GM21723 (cell line): ENCODE measurements around the gene BPNT1.
A peak's percentile ranks its signal among the peaks of the same experiment; 100 is the strongest.
"Not testable (repeated sequence)": the region's sequence is repeated elsewhere in the genome, so short reads cannot be mapped to it uniquely, and the experiment has no call there.

ENCODE experiments used
- ATAC-seq: cut with Tn5 transposase; IDR thresholded peaks from one replicate; pipeline ENCODE4 v1.9.1; 2021; ENCODE audit warnings: mild to moderate bottlenecking, moderate library complexity; ENCODE audit not compliant: unreplicated experiment

Gene BPNT1

GRCh38 chr1:220084460-220084859 is 5.1 kb downstream of the BPNT1 start:
- ATAC-seq: no peak

DNA sequence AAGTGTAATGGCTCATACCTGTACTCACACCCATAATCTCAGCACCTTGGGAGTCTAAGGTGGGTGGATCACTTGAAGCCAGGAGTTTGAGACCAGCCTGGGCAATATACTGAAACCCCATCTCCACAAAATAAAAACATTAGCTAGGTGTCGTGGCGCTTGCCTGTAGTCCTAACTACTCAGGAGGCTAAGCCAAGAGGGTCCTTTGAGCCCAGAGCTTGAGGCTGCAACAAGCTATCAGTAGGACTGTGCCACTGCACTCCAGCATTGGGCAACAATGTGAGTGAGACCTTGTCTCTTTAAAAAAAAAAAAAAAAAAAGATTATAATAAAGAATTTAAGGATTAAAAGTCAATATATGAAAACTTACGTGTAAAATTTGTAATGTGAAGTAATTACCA is 11.7 kb downstream of the BPNT1 start:
- no peak for ATAC-seq

GRCh38 chr1:220076861-220077762 is 12.5 kb downstream of the BPNT1 start:
- no peak for ATAC-seq

DNA sequence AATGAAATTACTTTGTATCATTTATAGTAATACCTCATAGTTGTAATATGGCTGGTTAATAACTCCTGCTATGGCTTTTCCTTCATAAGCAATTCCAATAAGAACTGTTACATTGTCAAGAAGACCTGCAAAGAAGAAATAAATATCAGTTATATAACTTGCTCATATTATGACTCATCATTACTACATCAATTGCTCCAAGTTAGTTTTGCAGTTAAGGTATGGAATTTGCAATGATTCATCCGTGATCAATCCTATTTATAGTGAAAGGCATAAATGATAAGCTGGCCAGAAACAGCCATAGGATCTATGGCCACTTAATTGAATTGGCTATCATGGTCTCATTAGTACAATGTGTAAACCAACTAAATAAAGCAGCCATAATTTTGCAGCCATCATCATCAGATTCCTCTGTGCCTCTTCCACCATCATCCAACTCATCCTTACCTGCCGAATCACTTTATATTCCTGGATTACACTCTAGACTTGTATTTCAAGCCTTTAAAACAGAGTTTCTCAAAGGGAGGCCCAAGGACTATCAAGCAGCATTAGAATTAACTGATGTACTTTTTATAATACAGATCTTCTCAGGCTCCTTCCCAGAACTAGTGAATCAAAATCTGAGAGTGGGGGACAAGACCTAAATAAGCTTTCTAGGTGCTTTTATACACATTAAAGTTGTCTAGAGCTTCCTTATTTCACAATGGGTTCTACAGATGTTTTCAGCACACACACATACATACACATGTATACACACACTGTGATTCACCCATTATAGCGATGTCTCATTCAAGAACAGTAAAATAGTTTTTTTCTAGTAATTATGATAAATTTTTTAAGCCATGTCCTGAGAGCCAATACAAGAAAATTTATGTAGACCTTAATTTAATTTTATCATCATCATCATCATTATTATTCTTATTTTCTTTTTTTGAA is 22.1 kb downstream of the BPNT1 start:
- no peak for ATAC-seq

DNA sequence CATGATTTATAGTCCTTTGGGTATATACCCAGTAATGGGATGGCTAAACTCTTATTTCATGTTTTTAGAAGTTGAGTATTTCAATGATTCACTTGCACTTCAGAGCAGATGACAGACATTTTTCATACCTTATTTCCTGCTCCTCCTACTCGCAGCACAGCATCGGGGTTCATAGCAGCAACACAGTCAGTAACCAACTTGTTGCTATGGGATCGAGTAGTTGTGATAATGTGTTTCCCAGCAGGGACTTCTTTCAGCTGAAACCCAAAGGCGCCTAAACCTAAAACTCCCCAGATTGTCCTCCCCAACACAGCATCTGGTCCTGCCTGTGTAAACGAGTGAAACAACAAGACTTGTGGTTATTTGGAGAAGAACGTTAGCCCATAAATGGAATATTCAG is 27.0 kb downstream of the BPNT1 start:
- ATAC-seq: no peak

DNA sequence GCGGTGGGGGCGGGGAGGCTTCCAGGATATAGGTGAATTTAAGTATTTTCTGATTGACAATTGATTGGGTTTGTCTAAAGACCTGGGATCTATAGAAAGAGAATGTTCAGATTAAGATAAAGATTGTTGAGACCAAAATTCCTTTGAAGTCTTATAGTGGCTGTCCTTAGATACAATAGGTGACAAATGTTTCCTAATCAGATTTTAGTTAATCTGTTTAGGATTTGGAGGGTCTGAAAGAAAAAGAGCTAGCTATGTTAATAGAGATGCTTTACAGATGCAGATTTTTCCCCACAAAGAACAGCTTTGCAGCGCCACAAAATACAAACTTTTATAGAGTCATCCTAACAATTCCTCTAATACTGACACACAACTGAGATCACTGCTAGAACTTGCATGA is 28.7 kb downstream of the BPNT1 start:
- ATAC-seq: no peak

DNA sequence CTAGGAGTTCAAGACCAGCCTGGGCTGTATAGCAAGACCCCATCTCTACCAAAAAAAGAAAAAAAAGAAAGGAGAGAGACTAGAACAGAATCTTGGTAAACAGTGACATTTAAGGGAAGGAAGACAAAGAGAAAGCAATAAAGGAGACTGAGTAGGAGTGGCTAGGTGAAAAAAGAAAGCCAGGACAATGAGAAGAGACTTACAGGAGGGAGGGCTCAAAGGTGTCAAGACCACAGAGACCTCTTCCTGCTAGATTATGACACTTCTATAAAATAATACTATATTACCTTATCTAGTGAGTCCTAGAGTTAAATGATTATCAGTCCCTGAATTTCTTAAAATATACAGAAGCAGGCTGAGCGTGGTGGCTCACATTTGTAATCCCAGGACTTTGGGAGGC is 33.2 kb downstream of the BPNT1 start:
- ATAC-seq: no peak

- ATAC-seq: peak; percentile 99
Observed at GRCh38 chr1:220046052-220046930, 43.3 kb downstream of the BPNT1 start, which contains the start of gene EPRS1. EPRS1 (minus strand) TSS chr1:220046505; CDS start chr1:220046388, 117 bp downstream.

GRCh38 chr1:220045356-220046051 is 44.1 kb downstream of the BPNT1 start:
- no peak for ATAC-seq

DNA sequence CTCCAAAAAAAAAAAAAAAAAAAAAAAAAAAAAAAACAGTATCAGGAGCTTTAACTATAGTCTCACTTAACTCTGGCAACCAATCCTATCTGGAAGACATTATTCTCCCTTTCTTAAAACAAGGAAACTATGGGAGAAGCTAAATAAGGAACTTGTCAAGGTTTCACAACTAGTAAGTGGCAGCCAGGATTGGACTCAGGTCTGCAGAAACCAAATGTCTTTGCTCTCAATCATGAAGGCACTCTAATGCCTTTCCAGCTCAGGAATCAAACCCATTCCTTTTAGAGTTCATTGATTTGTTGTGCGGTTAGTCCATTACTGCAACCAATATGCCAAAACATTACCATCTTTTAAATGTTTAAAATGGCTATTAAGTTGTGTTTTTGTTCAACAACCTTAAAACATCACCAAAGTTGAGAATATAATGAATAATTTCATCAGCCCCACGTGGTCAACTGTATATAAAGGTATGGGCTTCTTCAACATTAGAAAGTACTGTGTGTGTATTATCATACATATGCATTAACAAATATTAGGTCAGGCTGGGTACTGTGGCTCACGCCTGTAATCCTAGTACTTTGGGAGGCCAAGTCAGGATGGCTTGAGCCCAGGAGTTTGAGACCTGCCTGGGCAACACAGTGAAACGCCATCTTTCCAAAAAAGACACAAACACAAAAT is 44.8 kb downstream of the BPNT1 start:
- no peak for ATAC-seq

DNA sequence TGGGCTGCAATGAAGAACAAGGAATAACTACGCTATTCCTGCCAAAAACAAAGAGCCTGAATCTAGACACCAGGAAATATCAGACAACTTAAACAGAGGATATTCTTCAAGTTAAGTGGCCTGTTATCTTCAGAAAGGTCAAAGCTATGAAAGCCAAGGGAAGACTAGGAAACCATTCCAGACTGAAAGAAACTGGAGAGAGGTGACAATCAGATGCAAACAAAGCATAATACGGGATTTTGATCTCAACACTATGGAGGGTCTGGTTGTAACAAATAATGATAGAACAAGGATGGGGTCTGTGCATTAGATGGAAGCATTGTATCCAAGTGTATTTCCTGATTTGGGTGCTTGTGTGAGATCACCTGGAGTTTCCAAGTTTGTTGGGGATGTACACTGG is 45.9 kb downstream of the BPNT1 start:
- ATAC-seq: no peak

DNA sequence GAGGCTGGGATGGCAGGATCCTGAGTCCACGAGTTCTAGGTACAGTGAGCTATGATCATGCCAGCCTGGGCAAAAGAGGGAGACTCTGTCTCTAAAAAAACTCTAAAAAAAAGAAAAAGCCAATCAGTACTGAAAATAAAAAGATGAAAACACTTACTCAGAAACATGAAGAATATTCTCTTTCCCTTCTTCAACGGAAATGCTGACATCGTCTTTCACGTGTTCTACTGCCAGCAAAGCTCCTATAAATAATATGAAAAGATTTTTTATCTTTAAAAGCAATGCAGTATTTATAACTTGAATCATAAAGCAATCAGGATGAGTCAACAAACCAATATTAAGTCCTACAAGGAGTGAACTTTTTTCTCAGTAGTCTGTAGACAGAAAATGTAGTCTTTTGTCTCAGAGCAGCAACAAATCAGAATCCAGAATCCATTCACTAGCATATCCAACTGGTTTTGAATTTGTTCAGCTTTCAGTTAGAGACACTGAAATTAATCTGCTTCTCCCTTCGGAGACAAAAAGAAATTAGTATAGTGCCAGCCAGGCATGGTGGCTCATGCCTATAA is 49.5 kb downstream of the BPNT1 start:
- no peak for ATAC-seq

DNA sequence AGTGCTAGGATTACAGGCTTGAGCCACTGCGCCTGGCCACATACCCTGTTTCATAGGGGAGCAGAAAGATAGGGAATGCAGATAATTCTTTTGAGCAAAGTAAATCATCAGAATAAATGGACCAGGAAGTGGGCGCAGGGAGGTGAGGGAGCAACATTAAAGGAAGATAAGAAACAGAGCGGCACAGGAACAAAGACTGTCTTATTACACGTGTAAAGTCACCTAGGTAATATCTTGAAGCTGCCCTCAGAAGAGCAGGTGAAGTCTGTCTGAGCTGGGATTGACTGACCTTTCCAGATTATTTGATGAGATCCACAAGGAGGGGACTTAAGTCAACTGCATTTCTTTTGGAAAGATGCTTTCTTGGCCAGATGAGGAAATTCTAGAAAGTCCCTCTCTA is 50.9 kb downstream of the BPNT1 start:
- no peak for ATAC-seq

- ATAC-seq: not testable (repeated sequence)
Observed at GRCh38 chr1:220037810-220038209, 51.8 kb downstream of the BPNT1 start.

DNA sequence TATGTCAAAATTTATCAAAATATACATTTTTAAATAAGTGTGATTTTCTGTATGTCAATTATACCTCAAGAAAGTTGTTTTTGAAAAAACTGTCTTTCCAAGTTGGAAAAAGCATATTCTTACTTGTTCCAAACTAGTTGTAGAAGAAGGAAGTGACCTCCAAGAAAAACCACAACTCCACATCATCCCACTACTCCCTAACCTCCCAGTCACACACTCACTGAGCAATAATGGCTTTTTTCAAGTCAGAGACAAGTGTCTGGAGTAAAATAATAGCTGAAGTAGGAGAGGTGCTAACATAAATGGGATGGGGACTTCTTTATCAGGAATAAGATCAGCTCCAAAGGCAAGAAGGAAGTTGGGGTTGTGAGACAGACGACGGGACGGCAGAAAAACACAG is 56.7 kb downstream of the BPNT1 start:
- ATAC-seq: no peak

GRCh38 chr1:220031287-220031686 is 58.3 kb downstream of the BPNT1 start:
- ATAC-seq: no peak

DNA sequence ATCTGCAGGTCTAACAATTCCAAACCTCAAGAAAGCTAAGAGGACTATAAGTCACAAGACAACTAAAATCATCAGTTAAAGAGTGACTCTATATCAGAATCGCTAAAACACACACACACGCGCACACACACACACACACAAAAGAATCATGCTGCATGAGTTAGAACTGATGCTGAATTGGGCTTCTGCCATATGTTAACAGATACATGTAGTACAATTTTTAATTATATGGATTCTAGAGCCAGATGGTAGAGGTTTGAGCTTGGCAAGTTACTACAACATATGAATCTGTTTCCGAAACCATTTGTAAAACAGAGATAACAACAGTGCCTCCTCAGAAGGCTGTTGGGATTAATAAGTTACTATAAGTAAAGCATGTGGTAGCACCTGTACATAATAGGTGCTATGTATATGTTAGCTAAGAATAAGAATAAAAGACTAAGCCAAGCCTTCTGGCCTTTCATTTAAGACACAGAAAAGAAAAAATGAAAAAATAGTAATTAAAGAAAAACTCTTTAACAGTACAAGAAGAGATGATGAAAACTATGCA is 61.2 kb downstream of the BPNT1 start:
- ATAC-seq: no peak

DNA sequence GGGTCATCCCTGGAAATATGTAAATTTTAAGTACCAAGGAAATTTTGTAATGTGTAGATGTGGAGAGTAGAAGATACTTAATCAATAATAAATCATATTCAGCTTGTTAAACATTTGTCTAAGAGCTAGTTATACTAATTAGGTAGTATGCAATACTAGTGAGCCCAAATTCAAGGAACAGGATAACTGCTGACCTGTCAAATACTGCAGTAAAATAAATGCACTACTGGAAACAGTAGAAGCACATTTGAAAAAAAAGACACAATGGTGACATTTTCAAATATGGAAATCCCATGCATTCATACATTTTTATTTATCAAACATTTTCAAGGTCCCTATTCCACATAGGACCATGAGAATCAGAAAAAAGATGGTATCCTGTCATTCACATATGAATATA is 70.5 kb downstream of the BPNT1 start:
- no peak for ATAC-seq

- peak; percentile 62 for ATAC-seq
Observed at GRCh38 chr1:220013497-220013896, 76.1 kb downstream of the BPNT1 start.
